Inflammatory macrophage treated with lipopolysaccharide for 4 hours (primary cell): ENCODE measurements around the gene NUFIP2.
A peak's percentile ranks its signal among the peaks of the same experiment; 100 is the strongest.
"Not testable (repeated sequence)": the region's sequence is repeated elsewhere in the genome, so short reads cannot be mapped to it uniquely, and the experiment has no call there.

Source experiments
- DNase-seq: peaks from one replicate; pipeline ENCODE4 v3.0.0-alpha.2; 2020

Gene NUFIP2

DNA sequence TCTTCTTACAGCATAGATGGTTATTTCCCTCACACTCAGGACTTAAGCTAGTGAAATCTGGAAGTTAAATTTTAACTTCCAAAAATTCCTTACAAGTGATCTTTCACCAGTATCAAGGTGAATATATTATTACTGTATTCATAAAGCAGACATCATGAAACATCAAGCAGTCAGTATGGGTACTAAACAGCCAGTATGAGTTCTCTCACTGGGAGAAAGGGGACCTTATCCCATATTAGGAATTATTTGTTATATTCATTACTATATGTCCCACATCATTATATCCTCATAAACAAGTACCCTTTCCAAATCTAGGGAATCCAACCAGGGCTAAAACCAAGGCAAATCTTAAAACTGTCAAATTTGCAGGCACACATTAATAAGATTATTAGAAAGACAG lies 15.3 kb downstream of the NUFIP2 start:
- no peak for DNase-seq

DNA sequence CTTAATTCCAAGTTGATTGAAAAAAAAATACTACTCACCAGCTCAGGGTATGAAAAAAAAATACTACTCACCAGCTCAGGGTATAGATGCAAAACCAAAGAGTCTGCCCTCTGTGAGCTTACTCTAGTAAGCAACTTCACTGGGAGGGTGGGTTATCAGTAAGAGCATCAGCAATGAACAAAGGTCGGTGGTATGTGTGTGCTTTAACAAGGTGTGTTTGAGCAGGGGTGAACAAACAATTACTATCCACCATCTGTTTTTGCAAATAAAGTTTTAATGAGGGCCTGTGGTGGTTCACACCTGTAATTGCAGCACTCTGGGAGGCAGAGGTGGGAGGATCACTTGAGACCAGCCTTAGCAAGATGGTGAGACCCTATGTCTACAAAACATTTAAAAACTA lies 20.0 kb downstream of the NUFIP2 start:
- DNase-seq = no peak

DNA sequence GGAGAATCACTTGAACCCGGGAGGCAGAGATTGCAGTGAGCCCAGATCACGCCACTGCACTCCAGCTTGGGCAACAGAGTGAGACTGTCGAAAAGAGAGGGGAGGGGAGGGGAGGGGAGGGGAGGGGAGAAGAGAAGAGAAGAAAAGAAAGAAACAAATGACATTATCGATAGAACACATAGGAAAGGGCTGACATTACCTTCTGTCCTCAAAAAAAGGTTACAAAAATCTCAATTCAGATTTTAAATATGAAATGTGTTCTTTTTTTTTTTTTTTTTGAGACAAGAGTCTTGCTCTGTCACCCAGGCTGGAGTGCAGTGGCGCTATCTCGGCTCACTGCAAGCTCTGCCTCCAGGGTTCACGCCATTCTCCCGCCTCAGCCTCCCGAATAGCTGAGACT lies 22.0 kb downstream of the NUFIP2 start:
- DNase-seq = not testable (repeated sequence)

DNA sequence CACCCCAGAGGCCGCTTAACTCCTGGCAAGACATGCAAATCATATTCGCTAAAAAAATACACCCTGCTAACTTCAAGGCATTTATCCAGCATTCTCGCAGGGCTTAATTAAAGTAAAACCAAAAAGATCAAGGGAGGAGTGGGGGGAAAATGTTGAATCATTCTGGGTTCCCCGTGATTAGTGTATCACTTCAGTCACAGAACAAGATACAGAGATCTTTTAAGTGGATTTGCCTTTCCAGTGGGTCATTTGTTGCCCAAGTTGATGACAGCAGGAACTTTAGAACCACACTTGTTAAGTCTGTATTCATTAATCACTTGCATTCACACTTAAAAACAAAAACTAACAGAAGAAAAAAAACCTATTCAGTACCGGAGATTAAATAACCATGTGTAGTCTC lies 30.0 kb downstream of the NUFIP2 start:
- peak; percentile 18 for DNase-seq

DNA sequence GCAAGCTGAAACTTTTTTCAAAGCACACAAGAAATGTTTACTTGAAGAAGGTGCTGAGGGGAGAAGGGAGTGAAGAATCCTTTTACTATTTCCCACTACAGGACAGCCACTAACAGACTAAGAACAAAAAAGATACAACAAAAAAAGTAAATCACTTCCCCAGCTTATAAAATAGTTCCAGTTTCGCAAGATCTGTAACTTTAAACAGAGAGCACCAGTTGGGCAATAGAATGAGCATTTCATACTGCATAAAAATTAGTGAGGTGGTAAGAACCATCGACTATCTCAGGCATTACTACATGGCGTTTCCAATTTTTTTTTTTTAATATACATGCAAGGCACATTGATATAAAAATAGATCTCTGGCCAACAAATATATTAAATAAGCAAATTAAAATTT lies 36.2 kb downstream of the NUFIP2 start:
- peak; percentile 87 for DNase-seq

GRCh38 chr17:29256735-29257466 lies 37.0 kb downstream of the NUFIP2 start:
- DNase-seq = no peak

DNA sequence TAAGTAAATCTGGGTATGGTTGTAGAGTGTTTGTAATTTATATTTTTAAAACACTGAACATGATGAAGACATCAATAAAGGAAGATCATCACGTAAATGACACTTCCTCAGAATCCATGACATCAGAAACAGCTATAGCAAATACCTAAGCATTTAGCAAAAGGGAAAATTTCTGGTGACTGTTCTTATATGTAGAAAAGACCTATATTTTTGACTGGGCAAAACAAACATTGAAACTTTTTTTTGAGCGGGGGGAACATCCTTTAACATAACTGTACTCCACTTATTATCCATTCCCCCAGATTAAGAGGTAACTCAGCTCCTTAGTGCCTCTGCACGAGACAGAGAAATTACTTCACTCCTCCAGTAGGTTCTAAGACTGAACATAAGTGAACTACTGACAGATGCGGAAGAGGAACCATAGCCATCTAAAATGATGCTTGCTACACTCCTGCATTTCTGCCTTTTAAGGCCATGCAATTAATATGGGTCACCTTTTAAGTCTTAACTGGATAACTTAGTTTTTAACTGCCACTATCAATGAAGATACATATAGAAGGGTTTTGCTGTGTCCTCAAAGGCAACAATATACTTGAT lies 37.9 kb downstream of the NUFIP2 start:
- peak; percentile 86 for DNase-seq

GRCh38 chr17:29253037-29253436 lies 40.9 kb downstream of the NUFIP2 start:
- DNase-seq = no peak

DNA sequence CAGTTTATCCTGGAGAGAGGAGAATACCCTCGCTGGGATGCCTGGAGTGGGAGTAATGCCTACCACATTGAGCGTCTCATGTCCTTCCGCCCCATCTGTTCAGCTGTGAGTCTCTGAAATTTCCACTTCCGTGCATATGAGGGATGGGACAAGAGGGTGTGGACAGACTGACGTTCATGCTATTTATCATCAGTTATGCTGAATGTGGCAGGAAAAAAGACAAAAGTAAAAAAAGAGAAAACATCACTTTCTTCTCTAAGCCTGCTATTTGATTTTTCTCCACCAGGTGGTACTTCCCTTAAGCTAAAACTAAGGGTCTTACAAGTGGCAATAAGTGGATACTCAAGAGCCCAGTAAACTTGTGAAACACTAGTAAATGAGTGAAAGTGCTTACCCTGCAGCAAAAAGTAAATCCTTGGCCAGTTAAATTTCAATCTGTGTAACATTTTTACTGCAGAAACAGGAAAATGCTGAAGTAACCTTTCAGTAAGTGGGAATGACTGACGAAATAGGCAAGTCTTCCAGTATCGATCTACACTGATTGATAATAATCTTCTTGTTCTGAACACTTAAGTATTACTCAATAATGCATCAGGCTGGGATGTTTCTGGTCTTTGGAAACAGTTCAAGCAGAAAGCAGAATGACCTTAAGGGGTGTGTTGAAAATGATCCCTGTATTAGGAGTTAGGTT lies 41.7 kb downstream of the NUFIP2 start:
- peak; percentile 37 for DNase-seq

DNA sequence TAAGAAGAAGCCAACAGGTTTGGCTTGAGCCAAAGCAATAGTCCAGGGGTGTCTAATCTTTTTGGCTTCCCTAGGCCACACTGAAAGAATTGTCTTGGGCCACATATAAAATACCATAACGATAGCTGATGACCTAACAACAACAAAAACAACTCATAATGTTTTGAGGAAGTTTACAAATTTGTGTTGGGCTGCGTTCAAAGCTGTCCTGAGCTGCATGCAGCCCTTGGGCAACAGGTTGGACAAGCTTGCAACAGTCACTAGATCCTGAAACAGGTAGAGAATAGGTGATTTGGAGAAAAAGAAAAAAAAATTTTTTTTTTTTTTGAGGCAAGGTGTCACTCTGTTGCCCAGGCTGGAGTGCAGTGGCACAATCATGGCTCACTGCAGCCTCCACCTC lies 42.8 kb downstream of the NUFIP2 start:
- peak; percentile 46 for DNase-seq

DNA sequence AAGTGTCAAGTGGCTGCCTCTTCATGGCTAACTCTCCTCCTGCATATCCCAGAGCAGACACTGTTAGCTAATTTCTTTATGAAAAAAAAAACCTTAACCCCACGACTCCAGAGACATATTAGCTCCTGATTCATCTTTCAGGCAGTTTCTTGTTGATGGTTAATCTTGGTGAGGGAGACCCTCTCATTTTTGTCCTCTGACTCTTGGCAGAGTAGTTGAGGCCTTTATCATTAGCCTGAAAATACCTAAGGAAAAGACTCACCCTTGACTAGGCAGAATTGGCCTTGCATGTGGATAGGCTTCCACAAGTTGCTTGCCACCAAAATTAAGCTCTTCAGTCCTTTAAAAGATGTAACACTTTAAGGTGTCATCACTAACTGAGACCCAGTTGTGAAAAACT lies 43.3 kb downstream of the NUFIP2 start:
- no peak for DNase-seq

- DNase-seq = no peak
Observed at GRCh38 chr17:29248845-29249244, 45.1 kb downstream of the NUFIP2 start.

- DNase-seq = no peak
Observed at GRCh38 chr17:29247219-29247618, 46.7 kb downstream of the NUFIP2 start.

- DNase-seq = no peak
Observed at GRCh38 chr17:29246628-29247027, 47.3 kb downstream of the NUFIP2 start, which contains the start of gene CRYBA1. TSS of gene CRYBA1 (plus strand) at chr17:29246859. CDS start at chr17:29246864, 5 bp downstream.

GRCh38 chr17:29245401-29245800 lies 48.5 kb downstream of the NUFIP2 start:
- DNase-seq = no peak

- no peak for DNase-seq
Observed at GRCh38 chr17:29243792-29244191, 50.2 kb downstream of the NUFIP2 start.

DNA sequence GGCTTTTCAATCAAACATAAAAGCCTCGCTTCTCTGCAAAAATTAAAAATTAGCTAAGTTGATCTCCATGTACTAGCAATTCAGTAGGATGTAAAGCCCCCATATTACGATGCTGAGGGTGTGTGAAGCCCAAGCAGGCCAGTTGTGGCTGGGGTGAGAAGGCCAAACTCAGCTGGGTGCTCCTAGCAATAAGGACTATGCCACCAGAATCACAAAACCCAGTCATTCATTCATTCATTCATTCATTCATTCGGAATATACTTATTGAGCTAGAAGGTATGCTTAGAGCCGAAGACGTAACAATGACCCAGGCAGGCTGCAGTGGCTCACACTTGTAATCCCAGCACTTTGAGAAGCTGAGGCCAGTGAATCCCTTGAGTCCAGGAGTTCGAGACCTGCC lies 51.2 kb downstream of the NUFIP2 start:
- no peak for DNase-seq

DNA sequence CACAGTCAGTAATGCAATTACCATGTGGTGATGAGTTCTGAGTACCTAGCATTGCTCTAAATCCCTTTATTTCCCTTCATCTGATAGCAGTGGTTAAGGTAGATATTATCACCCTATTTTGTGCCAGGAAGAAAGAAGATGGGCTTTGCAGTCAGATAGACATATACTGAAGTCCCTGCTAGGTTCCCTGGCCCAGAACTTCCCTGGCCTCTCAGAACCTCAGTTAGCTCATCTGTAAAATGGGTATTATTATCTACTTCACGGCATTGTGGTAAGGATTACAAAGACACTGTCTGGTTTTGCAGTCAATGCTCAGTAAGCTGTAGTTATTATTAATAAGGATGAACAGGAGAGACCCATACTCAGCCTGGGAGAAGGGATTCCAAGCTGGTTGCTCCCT lies 51.9 kb downstream of the NUFIP2 start:
- no peak for DNase-seq

DNA sequence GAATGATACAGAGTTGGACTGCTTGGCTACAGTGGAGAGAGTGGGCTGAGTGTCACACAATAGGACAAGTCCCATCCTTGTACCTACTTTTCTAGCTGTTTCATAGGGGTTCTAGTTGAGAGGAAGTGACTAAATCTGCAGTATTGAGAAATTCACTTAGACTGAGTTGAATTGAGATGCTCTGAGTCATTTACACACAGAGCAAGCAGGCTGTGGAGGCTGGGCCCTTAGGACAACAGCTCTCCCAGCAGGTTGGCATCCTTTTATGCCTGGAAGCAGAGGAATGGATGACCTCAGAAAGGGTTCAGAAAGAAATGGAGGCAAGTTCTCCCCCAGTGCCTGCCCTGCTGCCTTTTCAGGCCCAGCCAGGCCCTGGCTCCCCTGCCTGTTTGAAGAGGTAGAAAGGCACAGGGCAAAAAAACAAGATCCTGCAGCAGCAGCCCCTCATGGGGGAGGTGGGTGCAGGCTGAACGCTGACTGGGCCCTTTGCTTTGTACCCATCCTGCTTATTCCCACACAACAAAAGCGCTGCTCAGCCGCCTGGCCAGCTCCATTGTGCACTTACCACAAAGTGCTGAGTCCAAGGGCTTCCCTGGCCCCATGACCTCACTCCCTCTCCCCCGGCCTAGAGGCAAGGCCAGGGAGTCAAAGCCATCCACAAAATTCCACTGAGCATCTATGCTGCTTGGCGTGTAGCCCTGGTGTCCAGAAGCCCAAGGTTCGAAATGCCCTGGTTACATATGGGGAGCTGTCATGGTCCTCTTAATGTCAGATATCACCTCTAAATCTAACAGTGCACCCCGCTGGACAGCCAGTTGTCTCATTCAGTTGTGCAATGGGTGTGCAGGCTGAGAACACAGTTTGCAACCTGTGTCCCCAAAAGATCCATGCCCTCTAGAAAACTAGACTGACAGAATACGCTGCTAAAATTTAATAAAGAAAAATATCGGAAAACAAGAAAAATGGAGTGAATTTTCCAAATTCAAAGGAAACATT lies 52.7 kb downstream of the NUFIP2 start:
- peak; percentile 95 for DNase-seq

GRCh38 chr17:29240477-29240876 lies 53.5 kb downstream of the NUFIP2 start:
- DNase-seq = no peak

GRCh38 chr17:29238133-29238850 lies 55.7 kb downstream of the NUFIP2 start:
- peak; percentile 36 for DNase-seq

DNA sequence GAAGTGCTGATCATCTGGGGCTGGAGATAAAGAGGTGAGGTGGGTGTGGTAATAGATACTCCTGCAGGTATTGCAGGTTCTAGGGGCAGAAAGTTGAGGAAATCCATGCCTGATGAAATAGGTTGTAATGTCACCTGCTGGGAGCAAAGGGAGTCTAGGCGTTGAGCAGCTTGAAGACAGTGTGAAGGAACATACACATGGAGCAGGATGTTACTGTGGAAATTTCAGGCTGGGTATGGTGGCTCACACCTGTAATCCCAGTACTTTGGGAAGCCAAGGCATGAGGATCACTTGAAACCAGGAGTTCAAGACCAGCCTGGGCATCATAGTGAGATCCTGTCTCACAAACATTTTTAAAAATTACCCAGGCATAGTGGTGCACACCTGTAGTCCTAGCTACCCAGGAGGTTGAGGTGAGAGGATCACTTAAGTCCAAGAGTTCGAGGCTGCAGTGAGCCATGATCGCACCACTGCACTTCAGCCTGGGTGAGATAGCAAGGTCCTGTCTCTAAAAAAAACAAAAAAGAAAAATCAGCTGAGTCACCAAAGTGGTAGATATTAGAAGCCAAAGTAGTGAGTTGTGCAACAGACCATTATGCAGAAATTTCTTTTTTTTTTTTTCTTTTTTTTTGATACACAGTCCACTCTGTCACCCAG lies 56.3 kb downstream of the NUFIP2 start:
- DNase-seq = peak; percentile 66
